Stimulated activated naive B cell treated with anti-CD40 and anti-IgM and Interleukin-4, amounts not matched to agents 10 μg/mL and 1 μg/mL and 100 μg/mL, for 72 hours (primary cell): Measurements from ENCODE around the gene RAB11FIP3.
"Not testable (repeated sequence)": the region's sequence is repeated elsewhere in the genome, so short reads cannot be mapped to it uniquely, and the experiment has no call there.

Experiments
- ATAC-seq, 2 donors: fragments of 150-1000 bp; cut with Tn5 transposase; replicated peaks; 2 replicates each; pipeline ENCODE4 v1.10.0; 2021; ENCODE audit warnings: moderate library complexity in 1 of 2
- DNase-seq: peaks from one replicate; pipeline ENCODE4 v3.0.0; 2021
- H3K27ac Mint-ChIP-seq: one replicate; pipeline ENCODE4 v1.8.0; 2022; ENCODE audit warnings: mild to moderate bottlenecking, mixed read lengths
- H3K27me3 Mint-ChIP-seq, 2 donors: one replicate each; pipeline ENCODE4 v1.8.0; 2022; ENCODE audit warnings: mixed read lengths in 2 of 2
- H3K36me3 Mint-ChIP-seq, 2 donors: one replicate each; pipeline ENCODE4 v1.8.0; 2022; ENCODE audit warnings: mixed read lengths in 2 of 2, mild to moderate bottlenecking in 1 of 2
- H3K4me1 Mint-ChIP-seq, 2 donors: one replicate each; pipeline ENCODE4 v1.8.0; 2022; ENCODE audit warnings: mixed read lengths in 2 of 2, mild to moderate bottlenecking in 1 of 2
- H3K4me3 Mint-ChIP-seq, 2 donors: one replicate each; pipeline ENCODE4 v1.8.0; 2022; ENCODE audit warnings: mild to moderate bottlenecking in 2 of 2, mixed read lengths in 2 of 2, moderate library complexity in 1 of 2
- H3K9me3 Mint-ChIP-seq, 2 donors: one replicate each; pipeline ENCODE4 v1.8.0; 2022; ENCODE audit warnings: mixed read lengths in 2 of 2, mild to moderate bottlenecking in 1 of 2

RAB11FIP3 gene

GRCh38 chr16:495127-495748, 69.8 kb downstream of the RAB11FIP3 start:
- DNase-seq (no peak), ATAC-seq (peak; percentile 45 to 64)
- Mint-ChIP-seq H3K27ac (no peak overlapping the region), H3K36me3 (peaks cover 14 to 31% of the 10 kb centered on the region in 2 donors), H3K4me1 (peaks cover 0 to 2% of the 10 kb centered on the region in 2 donors), H3K27me3 (no peaks in the 10 kb centered on the region), H3K4me3 (no peak overlapping the region), H3K9me3 (no peaks in the 10 kb centered on the region)

- H3K27me3 Mint-ChIP-seq = no peaks in the 10 kb centered on the region
- no peaks in the 10 kb centered on the region for H3K9me3 Mint-ChIP-seq
- no peak for ATAC-seq
- no peak overlapping the region for H3K27ac Mint-ChIP-seq
- peaks cover 0 to 2% of the 10 kb centered on the region in 2 donors for H3K4me1 Mint-ChIP-seq
- H3K4me3 Mint-ChIP-seq = no peak overlapping the region
- DNase-seq = no peak
- H3K36me3 Mint-ChIP-seq = peaks cover 10 to 27% of the 10 kb centered on the region in 2 donors
These were observed 70.8 kb downstream of the RAB11FIP3 start for GRCh38 chr16:496097-496886.

GRCh38 chr16:497258-497657, 71.8 kb downstream of the RAB11FIP3 start:
- no peaks in the 10 kb centered on the region for H3K27me3 Mint-ChIP-seq
- ATAC-seq (no peak), DNase-seq (no peak)
- peaks cover 10 to 19% of the 10 kb centered on the region in 2 donors for H3K36me3 Mint-ChIP-seq
- H3K27ac Mint-ChIP-seq = no peak overlapping the region
- no peak overlapping the region for H3K4me3 Mint-ChIP-seq
- H3K9me3 Mint-ChIP-seq = no peaks in the 10 kb centered on the region
- H3K4me1 Mint-ChIP-seq = peaks cover 0 to 2% of the 10 kb centered on the region in 2 donors

GRCh38 chr16:499924-500323, 74.5 kb downstream of the RAB11FIP3 start:
- ATAC-seq = no peak

GRCh38 chr16:500709-501108, 75.3 kb downstream of the RAB11FIP3 start:
- H3K4me3 Mint-ChIP-seq = no peak overlapping the region

More at GRCh38 chr16:499924-500323, 74.5 kb downstream of the RAB11FIP3 start:
- peaks cover 6 to 16% of the 10 kb centered on the region in 2 donors for H3K36me3 Mint-ChIP-seq
- DNase-seq = no peak
- no peak overlapping the region for H3K27ac Mint-ChIP-seq
- H3K27me3 Mint-ChIP-seq = no peaks in the 10 kb centered on the region
- H3K4me1 Mint-ChIP-seq = peaks cover 0 to 2% of the 10 kb centered on the region in 2 donors
- no peaks in the 10 kb centered on the region for H3K9me3 Mint-ChIP-seq
- H3K4me3 Mint-ChIP-seq = no peak overlapping the region

GRCh38 chr16:502179-502943, 76.9 kb downstream of the RAB11FIP3 start:
- H3K27me3 Mint-ChIP-seq = no peaks in the 10 kb centered on the region
- DNase-seq = no peak
- peaks cover 0 to 3% of the 10 kb centered on the region in 2 donors for H3K4me1 Mint-ChIP-seq
- no peaks in the 10 kb centered on the region for H3K9me3 Mint-ChIP-seq
- peaks cover 10 to 12% of the 10 kb centered on the region in 2 donors for H3K36me3 Mint-ChIP-seq
- H3K4me3 Mint-ChIP-seq = no peak overlapping the region
- peak overlapping the region; percentile 20 for H3K27ac Mint-ChIP-seq
- ATAC-seq = no peak

More at GRCh38 chr16:500709-501108, 75.3 kb downstream of the RAB11FIP3 start:
- Mint-ChIP-seq H3K36me3 (peaks cover 8 to 13% of the 10 kb centered on the region in 2 donors), H3K27me3 (no peaks in the 10 kb centered on the region), H3K4me1 (peaks cover 0 to 2% of the 10 kb centered on the region in 2 donors), H3K27ac (no peak overlapping the region), H3K9me3 (no peaks in the 10 kb centered on the region)
- peak in 1 of 2 donors; percentile 4 for ATAC-seq
- no peak for DNase-seq

- Mint-ChIP-seq H3K9me3 (no peaks in the 10 kb centered on the region), H3K4me3 (no peak overlapping the region), H3K27me3 (no peaks in the 10 kb centered on the region), H3K4me1 (peaks cover 0 to 3% of the 10 kb centered on the region in 2 donors), H3K27ac (no peak overlapping the region), H3K36me3 (peaks cover 9 to 11% of the 10 kb centered on the region in 2 donors)
- no peak for ATAC-seq
- no peak for DNase-seq
These were observed 78.0 kb downstream of the RAB11FIP3 start for GRCh38 chr16:503150-504071.

GRCh38 chr16:505479-506245, 80.2 kb downstream of the RAB11FIP3 start:
- Mint-ChIP-seq H3K27me3 (no peaks in the 10 kb centered on the region), H3K27ac (no peak overlapping the region), H3K9me3 (no peaks in the 10 kb centered on the region), H3K4me1 (peaks cover 0 to 3% of the 10 kb centered on the region in 2 donors), H3K4me3 (no peak overlapping the region), H3K36me3 (peaks cover 4 to 12% of the 10 kb centered on the region in 2 donors)
- no peak for DNase-seq
- ATAC-seq = no peak

- ATAC-seq (no peak), DNase-seq (no peak)
- no peak overlapping the region for H3K27ac Mint-ChIP-seq
- peaks cover 0 to 3% of the 10 kb centered on the region in 2 donors for H3K4me1 Mint-ChIP-seq
- no peak overlapping the region for H3K4me3 Mint-ChIP-seq
- H3K36me3 Mint-ChIP-seq = peaks cover 4 to 12% of the 10 kb centered on the region in 2 donors
- no peaks in the 10 kb centered on the region for H3K27me3 Mint-ChIP-seq
- H3K9me3 Mint-ChIP-seq = no peaks in the 10 kb centered on the region
These were observed 80.7 kb downstream of the RAB11FIP3 start for GRCh38 chr16:506246-506546.

GRCh38 chr16:507527-507926, 82.1 kb downstream of the RAB11FIP3 start:
- ATAC-seq, H3K27me3 Mint-ChIP-seq, H3K4me1 Mint-ChIP-seq, H3K27ac Mint-ChIP-seq, H3K9me3 Mint-ChIP-seq, DNase-seq, H3K4me3 Mint-ChIP-seq: not testable (repeated sequence)
- peaks cover 5 to 14% of the 10 kb centered on the region in 2 donors for H3K36me3 Mint-ChIP-seq

GRCh38 chr16:507996-508395, 82.5 kb downstream of the RAB11FIP3 start:
- Mint-ChIP-seq H3K9me3 (no peaks in the 10 kb centered on the region), H3K27ac (no peak overlapping the region), H3K27me3 (no peaks in the 10 kb centered on the region), H3K4me3 (no peak overlapping the region), H3K36me3 (peaks cover 8 to 18% of the 10 kb centered on the region in 2 donors), H3K4me1 (peaks cover 0 to 3% of the 10 kb centered on the region in 2 donors)
- DNase-seq = no peak
- ATAC-seq = no peak

- H3K4me1 Mint-ChIP-seq = peaks cover under 1 to 3% of the 10 kb centered on the region in 2 donors
- H3K9me3 Mint-ChIP-seq = no peaks in the 10 kb centered on the region
- peaks cover 8 to 23% of the 10 kb centered on the region in 2 donors for H3K36me3 Mint-ChIP-seq
- no peak overlapping the region for H3K4me3 Mint-ChIP-seq
- no peaks in the 10 kb centered on the region for H3K27me3 Mint-ChIP-seq
- no peak overlapping the region for H3K27ac Mint-ChIP-seq
- ATAC-seq (no peak), DNase-seq (no peak)
These were observed 83.7 kb downstream of the RAB11FIP3 start for GRCh38 chr16:508884-509736.
